Stimulated activated CD4-positive, alpha-beta T cell treated with anti-CD3 and anti-CD28 coated beads, Interleukin-2, amount 100 ng/mL, for 48 hours (primary cell): ENCODE results near the gene KSR2.
"Not testable (repeated sequence)": the region's sequence is repeated elsewhere in the genome, so short reads cannot be mapped to it uniquely, and the experiment has no call there.

Source experiments
- DNase-seq, 2 donors: peaks; one replicate each; pipeline ENCODE4 v3.0.0-alpha.2; 2020

KSR2 gene

DNA sequence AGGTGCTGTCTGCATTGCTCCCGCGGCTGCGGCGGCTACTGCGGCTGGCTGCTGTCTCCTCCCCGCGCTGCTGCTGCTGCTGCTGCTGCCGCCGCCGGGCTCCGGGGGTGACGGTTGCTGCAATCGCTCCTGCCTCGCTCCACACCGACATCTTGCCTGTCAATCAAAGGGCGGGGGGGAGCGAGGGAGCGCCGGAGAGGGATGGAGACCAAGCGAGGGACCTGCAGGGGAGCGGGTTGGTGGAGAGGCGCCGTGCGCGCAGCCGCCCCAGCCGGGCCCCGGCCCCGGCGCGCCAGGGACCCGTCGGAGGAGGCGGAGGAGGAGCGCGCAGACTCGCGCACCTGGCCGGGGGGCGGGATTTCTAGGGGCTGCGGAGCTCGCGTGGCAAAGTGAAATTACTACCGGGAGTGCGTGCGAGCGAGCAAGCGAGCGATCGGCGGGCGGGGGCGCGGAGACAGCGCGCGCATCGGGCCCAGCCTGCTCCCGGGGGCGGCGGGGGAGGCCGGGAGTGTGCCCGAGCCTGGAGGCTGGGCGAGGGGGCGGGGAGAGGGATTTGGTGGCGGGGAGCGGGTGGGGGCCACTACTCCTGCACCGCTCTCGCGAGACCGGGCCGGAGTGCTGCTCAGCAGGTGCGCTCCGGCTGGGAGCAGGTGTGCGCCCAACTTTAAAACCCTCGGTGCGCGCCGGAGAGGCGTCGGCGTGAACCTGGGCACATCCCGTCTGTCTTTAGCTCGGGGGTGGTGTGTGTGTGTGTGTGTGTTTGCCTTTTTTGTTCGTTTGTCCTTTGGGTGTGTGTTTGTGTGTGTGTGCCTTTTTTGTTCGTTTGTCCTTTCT lies at the start of gene KSR2:
TSS of gene KSR2 (minus strand) at position 165 of the 834 bp plus-strand sequence. CDS start 735 bp downstream, outside the sequence.
- DNase-seq, result peak; percentile 30 to 50

GRCh38 chr12:118017926-118018325 lies 49.1 kb upstream of the KSR2 start:
- DNase-seq, result no peak

DNA sequence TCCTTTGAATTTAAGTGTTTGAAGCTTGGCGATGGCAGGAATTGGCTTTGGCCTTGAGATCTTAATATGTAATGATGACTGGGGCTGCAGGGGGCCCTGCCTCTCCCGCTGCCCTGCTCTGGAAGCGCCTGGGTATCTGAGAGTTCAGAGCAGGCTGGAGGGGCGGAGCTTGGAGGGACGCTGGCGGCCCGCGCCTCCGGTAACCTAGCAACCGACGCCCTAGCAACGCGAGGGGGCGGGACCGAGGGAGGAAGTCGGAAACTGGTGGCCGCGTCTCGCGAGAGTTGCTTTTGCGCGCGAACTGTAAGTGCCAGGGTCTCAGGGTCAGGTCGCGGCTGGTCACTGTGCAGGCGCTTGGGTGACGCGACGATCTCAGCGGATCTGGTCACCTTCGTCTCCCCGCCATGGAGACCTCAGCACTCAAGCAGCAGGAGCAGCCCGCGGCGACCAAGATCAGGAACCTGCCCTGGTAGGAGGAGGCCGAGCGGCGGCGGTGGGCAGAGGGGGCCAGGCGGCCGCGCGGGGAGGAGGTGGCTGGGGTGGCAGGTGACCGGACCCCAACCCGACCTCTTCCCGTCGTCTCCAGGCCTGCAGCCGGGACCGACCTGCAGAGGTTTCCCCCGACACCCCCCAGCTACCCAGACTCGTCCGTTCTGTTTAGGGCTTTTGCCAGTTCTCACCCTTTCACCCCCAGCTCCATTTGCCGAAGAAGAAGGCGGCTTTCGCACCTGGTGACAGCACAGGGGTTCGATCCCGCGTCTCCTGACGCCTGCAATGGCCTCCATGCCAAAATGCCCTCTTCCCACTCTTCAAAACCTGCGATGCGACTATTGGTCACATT lies 47.9 kb upstream of the KSR2 start, which contains the start of gene RFC5:
TSS of gene RFC5 (plus strand) at position 280 of the 841 bp plus-strand sequence. CDS start at position 405, 125 bp downstream.
- DNase-seq, result peak; percentile 96 to 97

GRCh38 chr12:118015944-118016343 lies 47.2 kb upstream of the KSR2 start:
- DNase-seq, result no peak

GRCh38 chr12:118015306-118015705 lies 46.5 kb upstream of the KSR2 start:
- no peak for DNase-seq

- DNase-seq, result no peak
These were observed 44.5 kb upstream of the KSR2 start for GRCh38 chr12:118013283-118013682.

DNA sequence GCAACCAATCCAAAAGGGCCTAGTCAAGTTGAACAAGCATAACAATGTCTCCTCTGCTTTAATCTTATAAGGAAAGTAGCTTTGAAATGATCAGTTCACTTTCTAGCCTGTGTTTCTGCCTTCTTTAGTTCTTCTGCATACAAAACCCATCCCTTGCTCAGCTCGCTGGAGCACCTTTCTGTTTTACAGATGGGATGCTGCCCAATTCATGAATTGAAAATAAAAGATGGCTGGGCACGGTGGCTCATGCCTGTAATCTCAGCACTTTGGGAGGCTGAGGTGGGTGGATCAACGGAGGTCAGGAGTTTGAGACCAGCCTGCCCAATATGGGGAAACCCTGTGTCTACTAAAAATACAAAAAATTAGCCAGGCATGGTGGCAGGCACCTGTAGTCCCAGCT lies 43.2 kb upstream of the KSR2 start:
- no peak for DNase-seq

GRCh38 chr12:118011377-118011776 lies 42.6 kb upstream of the KSR2 start:
- no peak for DNase-seq

- no peak for DNase-seq
These were observed 42.1 kb upstream of the KSR2 start for GRCh38 chr12:118010903-118011302.

DNA sequence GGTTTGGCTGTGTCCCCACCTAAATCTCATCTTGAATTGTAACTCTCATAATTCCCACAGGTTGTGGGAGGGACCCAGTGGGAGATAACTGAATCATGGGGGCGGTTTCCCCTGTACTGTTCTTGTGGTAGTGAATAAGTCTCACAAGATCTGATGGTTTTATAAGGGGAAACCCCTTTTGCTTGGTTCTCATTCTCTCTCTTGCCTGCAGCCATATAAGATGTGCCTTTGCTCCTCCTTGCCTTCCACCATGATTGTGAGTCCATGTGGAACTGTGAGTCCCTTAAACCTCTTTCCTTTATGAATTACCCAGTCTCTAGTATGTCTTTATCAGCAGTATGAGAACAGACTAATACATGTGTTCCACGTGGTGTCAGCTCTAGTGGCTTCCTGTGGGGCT lies 31.0 kb upstream of the KSR2 start:
- DNase-seq, result not testable (repeated sequence)

- DNase-seq, result no peak
These were observed 29.9 kb upstream of the KSR2 start for GRCh38 chr12:117998719-117999118.

GRCh38 chr12:117994551-117995438 lies 26.0 kb upstream of the KSR2 start:
- DNase-seq, result no peak

GRCh38 chr12:117986705-117987469 lies 18.1 kb upstream of the KSR2 start:
- no peak for DNase-seq

DNA sequence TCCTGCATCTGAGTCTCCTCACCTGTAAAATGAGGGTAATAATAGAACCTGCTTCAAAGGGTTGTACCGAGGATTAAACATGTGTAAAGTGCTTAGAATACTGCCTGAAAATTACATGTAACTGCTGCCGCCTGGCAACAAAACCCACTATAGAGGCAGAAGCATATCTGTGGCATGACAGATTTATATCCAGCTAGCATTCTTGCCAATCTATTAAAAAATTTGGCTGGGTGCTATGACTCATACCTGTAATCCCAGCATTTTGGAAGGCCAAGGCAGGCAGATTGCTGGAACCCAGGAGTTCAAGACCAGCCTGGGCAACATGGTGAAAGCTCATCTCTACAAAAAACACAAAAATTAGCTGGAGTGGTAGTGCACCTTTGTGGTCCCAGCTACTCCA lies 16.4 kb upstream of the KSR2 start:
- DNase-seq, result no peak

DNA sequence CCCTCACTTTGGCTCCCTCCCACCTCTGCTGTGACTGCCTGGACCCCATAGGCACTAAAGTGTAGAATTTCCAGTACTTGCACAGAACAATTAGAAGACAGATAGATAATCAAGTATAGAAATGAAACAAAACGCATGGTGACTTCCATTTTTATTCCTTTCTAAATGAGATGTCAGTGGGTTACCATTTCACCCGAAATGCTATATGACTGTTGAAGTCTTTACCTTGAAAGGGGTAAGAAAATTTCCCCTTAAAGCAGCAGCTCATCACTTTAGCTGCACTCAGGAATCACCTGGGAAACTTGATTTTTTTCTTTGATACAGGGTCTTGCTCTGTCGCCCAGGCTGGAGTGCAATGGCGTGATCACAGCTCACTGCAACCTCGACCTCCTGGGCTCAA lies 12.5 kb upstream of the KSR2 start:
- no peak for DNase-seq

- DNase-seq, result no peak
These were observed 11.8 kb upstream of the KSR2 start for GRCh38 chr12:117980616-117981015.

DNA sequence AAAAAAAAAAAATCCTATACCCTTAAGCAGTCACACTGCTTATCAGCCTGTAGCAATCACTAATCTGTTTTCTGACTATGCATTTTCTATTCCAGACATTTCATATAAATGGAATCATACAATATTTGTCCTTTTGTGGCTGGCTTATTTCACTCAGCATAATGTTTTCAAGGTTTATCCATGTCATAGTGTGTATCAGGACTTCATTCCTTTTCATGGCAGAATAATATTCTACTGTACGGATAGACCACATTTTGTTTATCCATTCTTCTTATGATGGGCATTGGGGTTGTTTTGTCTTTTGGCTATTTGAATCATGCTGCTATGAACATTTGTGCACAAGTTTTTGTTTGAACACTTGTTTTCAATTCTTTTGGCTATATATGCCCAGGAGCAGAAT lies 8.6 kb upstream of the KSR2 start:
- DNase-seq, result no peak

GRCh38 chr12:117975006-117975405 lies 6.2 kb upstream of the KSR2 start:
- DNase-seq, result no peak

GRCh38 chr12:117972301-117972700 lies 3.5 kb upstream of the KSR2 start:
- DNase-seq, result no peak

GRCh38 chr12:117970334-117970733 lies 1.5 kb upstream of the KSR2 start:
- DNase-seq, result no peak

GRCh38 chr12:117968151-117968789 lies 520 bp downstream of the KSR2 start:
- DNase-seq, result no peak
